Measurements from ENCODE around the gene EHF. TPM values are rescaled to one million over a fixed set of nuclear protein-coding genes. Genes with fewer than 3 reads are reported as not detected.
A peak's percentile ranks its signal among the peaks of the same experiment; 100 is the strongest.
"Not testable (repeated sequence)": the region's sequence is repeated elsewhere in the genome, so short reads cannot be mapped to it uniquely, and the experiment has no call there.

EHF gene
- 10 to 100 TPM in 4 of 5 donors, 1 to 10 TPM in 1; 9.6 to 15.7 (median 11.0) TPM for polyA plus RNA-seq (ENCODE audit: insufficient read depth in 1 of 5, insufficient read length in 5 of 5, low replicate concordance in 1 of 5)
- long read RNA-seq, donor 1: 0 reads
- long read RNA-seq, donor 2: 0 reads
- long read RNA-seq, donor 3: 0 reads
- long read RNA-seq, donor 4: 0 reads
- long read RNA-seq, donor 5, partial matches to known transcripts: 0 of 3 reads
- long read RNA-seq, donor 5, other reads (novel, unspliced or antisense): 0 of 3 reads
- long read RNA-seq, donor 6: 0 reads
- long read RNA-seq, donor 7, partial matches to known transcripts: 0 of 1 reads
- long read RNA-seq, donor 7, other reads (novel, unspliced or antisense): 0 of 1 reads
- long read RNA-seq, donor 8: 0 reads

DNA sequence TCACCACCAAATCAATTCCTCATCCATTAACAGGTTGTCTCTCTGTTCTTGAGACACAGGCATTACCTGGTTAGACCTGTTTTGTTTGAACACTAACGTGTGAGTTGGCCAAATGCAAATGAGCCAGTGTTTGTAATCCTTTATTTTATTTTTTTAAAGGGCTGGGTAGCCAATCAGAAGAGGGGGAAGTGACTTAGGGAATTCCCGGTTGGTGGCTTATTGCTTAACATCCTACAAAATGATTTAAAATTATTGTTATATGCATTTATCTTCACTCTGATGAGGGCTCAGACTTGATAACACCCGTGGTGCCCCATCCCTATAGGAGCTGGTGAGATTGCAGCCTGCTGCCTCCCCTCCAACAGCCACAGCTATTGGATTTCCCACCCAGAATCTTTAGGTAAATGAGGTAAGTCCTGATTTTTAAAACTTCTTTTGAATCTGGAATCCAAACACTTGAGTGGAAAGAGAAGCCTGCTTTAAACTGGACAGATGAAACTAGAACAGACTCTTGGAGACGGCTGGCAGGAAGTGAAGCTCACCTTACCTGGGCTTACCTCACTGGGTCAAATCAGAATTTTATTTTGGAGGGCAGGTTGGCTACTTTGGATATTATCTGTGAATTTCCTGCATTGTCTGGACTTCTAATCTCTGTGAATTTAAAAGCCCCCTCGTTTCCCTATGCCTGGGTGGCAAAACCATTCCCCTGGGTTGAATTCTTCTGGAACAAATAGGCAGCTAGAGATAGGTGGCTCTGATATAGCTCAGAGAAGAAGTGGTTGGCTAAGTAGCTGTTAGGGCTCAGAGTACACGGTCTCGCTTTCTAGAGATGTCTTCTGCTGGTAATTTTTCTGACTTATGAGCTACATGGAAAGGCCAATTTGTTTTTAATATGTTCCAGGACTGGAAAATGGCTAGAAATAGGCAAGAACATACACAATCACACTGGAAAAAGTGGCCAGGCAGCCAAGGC lies at the start of gene EHF:
TSS of gene EHF (plus strand) at position 274 of the 973 bp plus-strand sequence. CDS start 21,538 bp downstream, outside the sequence.
- DNase-seq: no peak

DNA sequence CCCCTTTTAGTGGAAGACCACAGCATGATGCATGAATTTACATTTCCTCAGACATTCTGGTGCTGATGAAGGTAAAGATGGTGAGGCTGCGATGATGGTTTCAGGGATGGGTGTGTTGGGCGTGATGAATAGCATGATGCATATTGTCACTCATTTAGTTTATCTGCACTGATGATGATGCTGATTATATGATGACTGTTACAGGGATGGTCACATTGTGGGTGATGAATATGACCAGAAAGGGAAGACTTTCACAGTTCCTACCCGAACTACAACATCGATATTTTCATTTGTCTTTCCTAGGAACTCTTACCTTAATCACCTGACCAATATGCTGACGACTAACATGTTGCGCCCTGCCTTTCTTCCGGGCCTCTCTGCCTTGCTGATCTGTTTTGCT lies 47.4 kb upstream of the EHF start:
- DNase-seq: no peak

DNA sequence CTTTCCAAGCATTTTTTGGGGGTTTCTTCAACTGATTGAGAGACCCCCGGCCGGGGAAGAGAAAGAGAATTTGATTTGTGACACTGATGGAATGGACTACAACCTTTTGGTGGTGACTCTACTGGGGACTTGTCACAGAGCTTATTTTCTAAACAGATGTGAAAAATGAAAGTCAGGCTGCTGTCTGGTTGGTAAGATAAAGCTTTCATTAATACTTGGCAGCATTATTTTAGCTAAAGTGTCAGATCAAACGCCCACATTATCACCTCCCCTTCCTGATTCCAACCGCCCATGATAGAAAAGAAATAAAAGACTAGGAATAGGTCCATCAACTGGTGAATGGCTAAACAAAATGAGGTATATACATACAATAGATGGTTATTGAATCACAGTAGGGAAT lies 45.6 kb upstream of the EHF start:
- DNase-seq: no peak

DNA sequence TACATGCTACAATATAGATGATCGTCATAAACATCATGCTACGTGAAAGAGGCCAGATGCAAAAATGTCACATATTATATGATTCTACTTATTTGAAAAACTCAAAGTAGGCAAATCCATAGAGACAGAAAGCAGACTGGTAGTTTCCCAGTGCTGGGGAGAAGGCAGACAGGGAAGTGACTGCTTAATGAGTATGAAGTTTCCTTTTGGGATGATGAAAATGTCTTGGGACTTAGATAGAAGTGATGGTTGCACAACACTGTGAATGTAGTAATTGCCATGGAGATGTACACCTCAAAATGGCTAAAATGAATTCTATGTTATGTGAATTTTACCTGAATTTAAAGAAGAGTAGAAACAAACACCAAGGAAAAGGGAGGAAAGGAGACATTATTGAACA lies 45.2 kb upstream of the EHF start:
- DNase-seq: no peak

DNA sequence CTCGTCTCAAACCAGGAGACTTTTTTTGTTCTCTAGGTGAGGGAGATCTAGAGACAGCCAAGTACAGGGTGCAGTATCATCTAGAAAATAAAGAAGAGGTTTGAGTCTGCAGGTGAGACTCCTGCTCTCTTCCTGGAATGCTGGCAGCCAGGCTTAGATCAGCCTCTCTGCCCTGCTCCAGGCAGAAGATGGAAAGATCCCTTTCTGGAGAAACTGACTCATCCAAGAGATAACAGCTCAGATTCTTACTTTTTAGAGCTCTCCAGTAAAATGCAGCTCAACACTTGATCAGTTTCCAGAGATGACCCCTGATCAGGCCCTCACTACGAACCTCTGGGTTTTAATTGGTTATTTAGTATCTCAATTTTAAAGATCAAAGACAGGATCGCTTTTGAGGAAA lies 44.6 kb upstream of the EHF start:
- DNase-seq: no peak

DNA sequence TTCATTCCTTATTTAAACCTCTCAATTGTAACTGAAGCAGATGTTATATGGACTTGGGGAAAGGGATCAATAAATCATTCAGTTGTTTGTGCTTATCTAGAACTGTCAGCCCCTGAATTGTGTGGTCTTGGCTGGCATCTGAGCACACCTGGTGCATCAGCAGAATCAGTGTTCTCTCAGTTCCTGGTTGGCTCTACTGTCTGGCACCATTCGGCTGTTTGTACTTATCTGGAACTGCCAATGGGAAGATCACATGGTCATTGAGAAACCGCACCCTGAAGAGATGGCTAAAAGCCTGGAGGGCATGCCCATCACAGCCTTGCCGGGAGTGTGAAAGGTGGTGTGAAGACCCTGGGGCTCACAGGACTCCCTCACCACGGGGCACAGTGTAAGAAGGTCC lies 37.1 kb upstream of the EHF start:
- no peak for DNase-seq

DNA sequence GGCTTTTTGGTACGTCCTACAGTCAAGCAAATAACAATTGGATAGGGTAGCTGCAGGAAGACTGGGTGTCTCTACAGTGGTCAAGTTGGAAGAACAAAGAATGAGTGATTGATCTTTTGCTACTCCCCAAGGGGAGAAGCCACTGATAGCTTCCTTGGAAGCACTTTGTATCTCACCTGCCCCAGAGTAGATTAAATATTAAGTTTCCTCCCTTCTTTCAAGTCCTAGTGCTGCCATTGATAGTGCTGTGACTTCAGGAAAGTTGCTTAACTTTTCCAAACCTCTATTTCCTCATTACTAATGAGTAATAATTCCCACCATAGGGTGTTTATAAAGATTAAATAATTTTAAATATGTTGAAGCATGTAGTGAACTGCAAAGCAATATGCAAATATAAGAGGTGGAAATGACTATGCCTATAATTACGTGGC lies 35.6 kb upstream of the EHF start:
- no peak for DNase-seq

DNA sequence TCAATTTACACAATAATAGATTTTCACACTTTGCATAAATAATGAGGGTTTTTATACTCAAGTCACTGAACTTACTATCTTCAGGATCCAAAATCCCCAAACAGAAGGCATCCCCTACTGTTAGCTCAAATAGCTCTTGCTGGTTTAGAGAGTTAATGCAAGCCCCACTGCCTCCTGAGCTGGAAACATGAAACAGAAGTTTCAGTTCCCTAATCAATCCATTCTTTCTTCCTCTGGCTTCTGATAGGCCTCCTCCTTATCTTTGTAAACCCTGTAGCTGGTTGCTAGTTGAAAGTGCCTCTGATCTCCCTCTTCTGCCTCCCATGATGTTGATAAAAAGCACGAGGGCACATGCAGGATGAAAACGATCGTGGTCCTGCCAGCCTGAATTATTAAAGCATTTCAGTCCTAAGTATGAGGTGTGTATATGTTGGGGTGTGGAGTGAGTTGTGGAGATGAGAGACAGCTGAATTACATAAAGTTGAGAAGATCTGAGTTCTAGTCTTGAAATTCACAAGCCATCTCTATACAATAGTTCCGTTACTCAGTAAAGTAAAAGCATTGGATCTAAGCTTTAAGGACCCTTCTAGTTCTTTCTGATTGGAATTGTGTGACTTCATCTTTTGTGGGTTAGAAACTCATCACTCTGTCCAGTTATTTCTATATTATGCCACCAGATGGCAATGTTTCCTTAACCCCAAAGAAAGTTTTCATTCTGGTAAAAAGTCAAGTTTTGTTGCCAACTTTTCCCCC lies 35.0 kb upstream of the EHF start:
- peak; percentile 74 to 79 for DNase-seq

DNA sequence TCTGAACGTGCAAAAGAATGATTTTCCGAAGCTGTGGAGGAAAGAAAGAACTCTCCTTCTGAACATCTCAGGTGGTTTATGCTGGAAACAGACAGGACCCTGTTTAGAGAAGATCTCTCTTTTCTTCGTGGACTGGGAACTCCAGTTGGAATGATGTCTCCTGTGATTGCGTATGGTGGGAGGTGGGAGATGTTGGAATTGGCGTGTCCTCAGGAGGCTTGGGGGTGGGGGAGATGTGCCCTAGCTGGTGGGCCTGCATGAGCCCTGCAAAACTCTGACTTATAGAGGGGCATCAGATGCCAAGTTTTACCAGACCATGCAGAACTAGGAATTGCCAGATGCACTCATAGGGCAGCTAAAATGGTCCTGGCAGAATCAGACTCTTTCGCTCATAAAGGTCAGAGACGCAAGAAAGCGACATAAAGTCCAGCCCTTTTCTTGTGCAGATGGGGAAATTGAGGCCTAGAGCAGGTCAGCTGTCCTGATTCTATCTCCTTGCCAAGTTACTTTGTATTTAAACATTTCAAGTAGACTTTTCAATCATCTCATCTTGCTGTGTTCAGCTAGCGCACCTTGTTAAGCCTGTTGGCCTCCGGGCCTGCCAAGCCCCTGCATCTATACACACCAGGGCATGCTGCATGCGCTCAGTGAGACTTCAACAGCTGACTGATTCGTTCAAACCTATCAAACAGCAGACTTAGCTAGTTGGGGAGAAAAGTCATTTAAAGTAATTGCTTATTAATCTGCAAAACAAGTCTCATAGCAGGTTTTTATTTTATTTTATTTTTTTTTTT lies 34.2 kb upstream of the EHF start:
- peak in 1 of 2 donors; percentile 9 for DNase-seq

DNA sequence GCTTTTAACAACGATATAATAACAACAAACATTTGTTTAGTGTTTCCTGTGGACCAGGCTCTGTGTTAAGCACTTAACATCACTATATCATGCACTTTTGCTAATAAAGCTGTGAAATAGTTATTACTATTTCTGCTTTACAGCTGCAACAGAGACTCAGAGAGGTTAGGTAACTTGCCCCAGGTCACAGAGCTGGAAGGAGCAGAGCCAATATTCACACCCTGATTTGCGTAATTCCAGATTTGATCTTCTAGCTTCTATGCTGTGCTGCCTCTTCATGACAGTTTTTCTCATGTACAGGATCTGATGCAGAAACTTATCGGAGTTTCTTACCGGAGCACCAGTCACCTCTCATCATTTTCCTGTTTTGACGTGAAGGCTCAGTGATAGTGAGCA lies 33.6 kb upstream of the EHF start:
- no peak for DNase-seq

DNA sequence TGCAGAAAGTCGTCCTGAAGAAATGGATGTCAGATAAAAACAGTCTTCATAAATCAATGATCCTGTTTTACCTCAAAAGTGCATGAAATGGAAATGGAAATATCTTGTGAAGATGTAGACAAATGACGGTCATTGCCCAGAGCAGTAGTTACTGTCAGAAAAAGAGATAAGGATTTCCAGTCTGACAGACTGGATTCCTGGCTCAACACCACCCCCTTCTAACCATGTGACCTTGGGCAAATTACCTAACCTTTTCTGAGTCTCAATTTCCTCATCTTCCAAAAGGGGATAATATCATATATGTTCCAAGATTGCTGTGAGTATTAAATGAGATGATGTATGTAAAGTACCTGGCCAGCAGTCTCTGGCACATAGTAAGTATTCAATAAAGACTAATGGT lies 32.9 kb upstream of the EHF start:
- DNase-seq: no peak

DNA sequence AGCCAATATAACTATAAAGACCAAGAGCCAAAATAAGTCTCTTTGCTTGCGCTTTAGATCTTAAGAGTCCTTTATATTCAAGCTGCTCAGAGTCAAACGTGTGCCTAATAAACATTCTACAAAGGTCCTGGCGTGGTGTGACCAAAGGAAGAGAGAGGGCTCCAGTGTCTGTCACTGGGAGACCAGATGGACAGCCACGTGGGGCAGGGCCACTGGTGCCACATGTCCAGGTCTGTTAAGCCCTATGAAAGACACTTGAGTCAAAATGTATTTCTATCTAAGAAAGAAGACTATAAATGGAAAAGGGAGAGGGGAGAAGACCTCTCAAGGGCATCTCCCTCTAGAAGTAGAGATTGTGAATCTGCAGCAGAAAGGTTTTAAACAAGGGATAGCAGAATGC lies 32.2 kb upstream of the EHF start:
- DNase-seq: no peak

DNA sequence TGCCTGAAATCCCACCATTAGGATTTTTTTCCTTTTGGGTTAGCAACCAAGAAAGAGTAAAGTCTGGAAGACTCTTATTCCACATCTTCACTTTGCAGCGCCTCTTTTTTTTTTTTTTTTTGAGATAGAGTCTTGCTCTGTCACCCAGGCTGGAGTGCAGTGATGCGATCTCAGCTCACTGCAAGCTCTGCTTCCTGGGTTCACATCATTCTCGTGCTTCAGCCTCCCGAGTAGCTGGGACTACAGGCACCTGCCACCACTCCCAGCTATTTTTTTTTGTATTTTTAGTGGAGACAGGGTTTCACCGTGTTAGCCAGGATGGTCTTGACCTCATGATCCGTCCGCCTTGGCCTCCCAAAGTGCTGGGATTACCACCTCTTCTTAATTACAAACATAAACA lies 31.7 kb upstream of the EHF start:
- not testable (repeated sequence) for DNase-seq

DNA sequence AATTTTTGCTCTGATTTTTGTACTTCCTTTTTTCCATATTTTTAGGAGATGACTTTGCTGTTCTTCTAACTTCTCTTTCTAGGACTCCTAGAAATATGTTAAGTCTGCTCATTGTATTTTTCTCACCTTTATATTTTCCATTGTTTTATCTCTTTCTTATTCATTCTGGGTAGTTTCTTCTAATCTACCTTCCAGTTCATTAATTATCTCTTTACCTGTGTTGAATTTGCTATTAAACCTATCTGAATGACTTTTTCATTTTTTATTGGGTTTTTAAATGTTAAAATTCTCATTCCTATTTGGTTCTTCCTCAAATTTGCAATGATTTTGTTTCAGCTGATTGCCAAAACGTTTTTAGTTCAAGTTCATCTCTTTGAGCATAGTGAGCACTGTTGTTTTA lies 27.8 kb upstream of the EHF start:
- DNase-seq: no peak

DNA sequence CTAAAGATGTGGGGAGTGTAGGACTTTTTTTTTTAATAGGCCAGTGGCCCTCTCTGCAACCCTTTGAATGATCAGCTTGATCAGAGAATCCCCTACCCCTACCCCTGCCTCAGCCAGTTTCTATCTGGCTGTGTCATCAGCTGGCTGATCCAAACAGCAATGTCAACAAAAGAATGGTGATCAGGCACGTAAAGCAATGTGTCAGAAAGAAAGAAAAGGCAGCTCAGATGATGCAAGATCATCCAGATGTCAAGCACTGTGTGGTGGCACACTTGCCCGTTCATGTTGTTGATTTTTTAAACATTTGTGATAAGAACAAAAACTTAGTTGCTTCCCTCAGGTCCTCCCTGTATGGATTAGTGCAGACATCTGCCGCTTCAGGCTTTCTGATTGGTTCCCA lies 26.3 kb upstream of the EHF start:
- DNase-seq: no peak

DNA sequence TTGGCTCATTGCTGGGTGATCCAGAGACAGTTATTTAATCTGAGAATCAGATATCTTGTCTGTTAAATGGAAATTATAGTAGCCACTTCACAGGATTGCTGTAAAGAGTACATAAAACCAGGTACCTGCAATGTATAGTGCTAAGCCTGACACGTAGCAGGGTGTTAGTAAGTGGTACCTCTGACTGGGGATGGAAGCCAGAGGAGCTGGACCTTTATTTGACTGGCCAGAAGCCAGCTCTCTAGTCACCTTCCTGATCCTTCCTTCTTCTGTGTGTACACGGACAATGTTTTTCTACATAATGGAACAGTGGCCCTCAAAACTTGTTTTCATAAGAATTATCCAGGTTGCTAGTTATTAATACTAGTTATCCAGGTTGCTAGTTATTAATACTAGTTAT lies 25.5 kb upstream of the EHF start:
- no peak for DNase-seq

DNA sequence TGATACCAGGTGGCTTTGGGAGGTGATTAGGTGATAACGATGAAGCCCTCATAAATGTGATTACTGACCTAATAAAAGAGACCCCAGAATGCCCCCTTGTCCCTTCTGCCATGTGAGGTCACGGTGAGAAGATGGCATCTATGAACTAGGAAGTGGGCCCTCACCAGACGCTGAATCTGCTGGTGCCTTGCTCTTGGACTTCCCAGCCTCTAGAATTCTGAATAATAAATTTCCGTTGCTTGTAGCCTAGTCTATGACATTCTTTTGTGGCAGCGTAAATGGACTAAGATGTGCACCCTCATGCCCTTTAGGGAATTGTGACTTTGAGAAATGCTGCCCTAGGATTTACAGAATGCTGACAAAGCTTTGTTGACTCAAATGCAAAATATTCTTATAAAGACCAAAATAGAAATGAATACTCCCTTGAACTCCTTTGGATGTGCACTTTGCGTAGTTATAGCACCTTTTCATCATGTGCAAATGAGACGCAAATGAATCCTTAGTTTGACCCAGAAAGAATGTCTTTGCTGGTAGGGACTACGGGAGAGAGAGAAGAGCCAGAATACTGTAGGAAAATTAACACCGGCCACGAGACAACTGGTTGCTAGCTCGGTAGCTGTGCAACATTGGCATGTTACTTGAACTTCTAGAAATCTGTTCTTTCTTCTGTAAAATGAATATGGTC lies 24.8 kb upstream of the EHF start:
- DNase-seq: no peak

DNA sequence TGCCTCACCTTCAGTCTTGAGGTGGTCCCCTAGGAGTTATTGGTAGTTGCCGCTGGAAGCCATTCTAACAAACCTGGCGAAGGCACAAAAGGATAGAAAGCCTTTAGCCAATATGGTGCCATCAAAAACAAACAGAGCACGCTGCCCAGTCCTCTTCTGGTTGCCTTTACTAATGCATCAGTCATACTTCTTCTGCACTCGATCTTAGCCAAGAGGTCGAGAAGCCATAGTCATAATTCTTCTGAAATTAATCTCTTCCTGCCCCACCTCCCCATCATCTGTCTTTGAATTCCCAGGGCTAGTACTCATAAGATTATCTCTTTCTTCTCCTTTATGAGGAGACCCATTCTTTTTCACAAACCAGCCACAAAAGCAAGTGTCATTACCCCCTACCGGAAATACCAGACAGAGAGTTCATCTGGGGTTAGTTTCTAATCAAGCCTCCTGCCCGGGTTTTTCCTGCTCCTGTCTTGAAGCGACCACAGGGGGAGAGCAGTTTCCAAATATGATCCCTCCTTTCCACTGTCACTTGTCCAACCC lies 21.4 kb upstream of the EHF start:
- no peak for DNase-seq

DNA sequence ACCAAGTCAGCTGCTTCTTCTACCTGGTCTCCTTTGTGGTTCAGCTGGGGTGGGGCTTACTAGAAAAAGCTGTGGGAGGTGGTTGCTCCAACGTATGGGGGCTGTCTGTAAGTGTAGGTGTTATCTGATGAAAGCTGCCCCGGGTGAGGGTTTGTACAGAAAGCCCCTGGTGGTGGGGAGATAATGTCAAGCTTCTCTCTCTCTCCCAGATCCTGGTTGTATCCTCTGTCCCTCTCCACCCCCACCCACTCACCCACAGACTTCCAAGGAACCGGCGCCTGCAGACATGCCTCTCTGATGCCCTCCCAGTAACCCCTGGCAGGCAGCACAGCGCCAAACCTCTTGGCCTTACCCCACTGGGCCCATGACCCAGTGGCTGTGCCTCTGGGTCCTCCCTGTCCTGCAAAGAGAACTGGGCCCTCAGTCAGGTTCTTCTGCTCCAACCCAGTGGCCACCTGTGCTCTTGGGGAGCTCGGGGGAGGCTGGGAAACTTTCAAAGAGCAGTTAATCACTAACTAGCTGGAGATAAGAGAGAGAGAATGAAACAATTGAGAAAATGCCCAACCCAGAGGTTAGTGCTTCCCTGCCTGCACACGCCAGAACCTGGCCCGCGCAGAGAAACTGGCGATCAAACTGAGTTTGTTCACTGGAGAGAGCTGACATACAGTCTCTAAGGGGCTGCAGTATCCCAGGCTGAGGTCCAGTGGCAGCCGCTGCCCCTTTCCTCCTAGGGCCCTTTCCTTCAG lies 20.4 kb upstream of the EHF start:
- peak; percentile 11 to 58 for DNase-seq

DNA sequence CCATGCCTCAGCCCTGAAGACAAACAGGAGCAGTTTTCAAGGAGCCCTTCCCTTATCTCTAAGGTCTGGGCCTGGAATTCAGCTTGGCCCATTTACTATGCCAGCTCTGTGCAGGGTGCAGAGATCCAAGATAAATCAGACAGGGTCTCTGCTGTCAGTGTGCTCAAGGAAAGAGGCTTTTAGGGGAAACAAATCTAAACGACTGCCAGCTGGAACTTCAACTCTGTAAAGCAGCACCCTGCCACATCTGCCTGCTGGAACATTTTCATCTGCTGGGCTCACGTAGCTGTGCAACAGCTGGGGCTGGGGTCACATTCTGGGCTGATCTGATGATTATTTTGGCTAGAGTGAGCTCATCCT lies 19.8 kb upstream of the EHF start:
- peak; percentile 76 to 78 for DNase-seq

Data from right lung (tissue), 10 donors.